CD14-positive monocyte (primary cell): ENCODE results near the gene RBM19. TPM values are rescaled to one million over a fixed set of nuclear protein-coding genes. Genes with fewer than 3 reads are reported as not detected.

Source experiments
- DNase-seq, 3 donors: peaks; one replicate each; pipeline ENCODE4 v3.0.0-alpha.2; 2011 to 2022
- H2AFZ ChIP-seq: 2 replicates; pipeline ENCODE4 v1.6.0; 2012; ENCODE audit warnings: mild to moderate bottlenecking, low read depth, low read length, inconsistent platforms; ENCODE audit not compliant: insufficient read depth, poor library complexity, severe bottlenecking
- H3K27ac ChIP-seq, 2 donors: 1 replicate in 1 of 2; 2 replicates in 1 of 2; pipeline ENCODE4 v1.5.1; 2012 to 2013; ENCODE audit warnings: low read length in 2 of 2, control low read depth in 1 of 2, inconsistent platforms in 1 of 2, low read depth in 1 of 2, mild to moderate bottlenecking in 1 of 2
- H3K27me3 ChIP-seq, 2 donors: one replicate each; pipeline versions ENCODE4 v1.6.0 to v1.6.1; 2011 to 2013; ENCODE audit warnings: low read length in 2 of 2; ENCODE audit not compliant: control insufficient read depth in 2 of 2, insufficient read depth in 2 of 2
- H3K36me3 ChIP-seq, 2 donors: replicated peaks in 1 of 2; 1 replicate in 1 of 2; 2 replicates in 1 of 2; pipeline versions ENCODE4 v1.5.1 to v1.6.1; 2012 to 2013; ENCODE audit warnings: low read length in 2 of 2, control low read depth in 1 of 2, inconsistent platforms in 1 of 2, mild to moderate bottlenecking in 1 of 2; ENCODE audit not compliant: insufficient read depth in 2 of 2, control insufficient read depth in 1 of 2
- H3K4me1 ChIP-seq, 2 donors: 1 replicate in 1 of 2; 2 replicates in 1 of 2; pipeline versions ENCODE4 v1.5.1 to v1.6.1; 2012 to 2013; ENCODE audit warnings: low read length in 2 of 2, control low read depth in 1 of 2, inconsistent platforms in 1 of 2, mild to moderate bottlenecking in 1 of 2, moderate library complexity in 1 of 2; ENCODE audit not compliant: insufficient read depth in 2 of 2, control insufficient read depth in 1 of 2
- H3K4me2 ChIP-seq: replicated peaks from 2 replicates; pipeline ENCODE3; 2012; ENCODE audit warnings: low read length, moderate library complexity, mild to moderate bottlenecking; ENCODE audit not compliant: poor library complexity, severe bottlenecking; ENCODE audit errors: extremely low read depth
- H3K4me3 ChIP-seq, 3 experiments: fragments of 200-600 bp in 1 of 3; sonication (generic) in 1 of 3; replicated peaks in 1 of 3; 1 replicate in 2 of 3; 2 replicates in 1 of 3; pipeline ENCODE4 v1.5.1; 2011 to 2013; ENCODE audit warnings: low read length in 3 of 3, mild to moderate bottlenecking in 3 of 3, control low read depth in 2 of 3, low read depth in 2 of 3, inconsistent platforms in 1 of 3, moderate library complexity in 1 of 3
- H3K79me2 ChIP-seq: 2 replicates; pipeline ENCODE4 v1.6.0; 2012; ENCODE audit warnings: mild to moderate bottlenecking, control low read depth, inconsistent platforms, low read length, moderate library complexity; ENCODE audit not compliant: insufficient read depth
- H3K9ac ChIP-seq: 2 replicates; pipeline ENCODE4 v1.6.0; 2017; ENCODE audit warnings: low read length, mild to moderate bottlenecking; ENCODE audit not compliant: insufficient read depth, poor library complexity, severe bottlenecking
- H3K9me3 ChIP-seq, 2 donors: replicated peaks in 1 of 2; 1 replicate in 1 of 2; 2 replicates in 1 of 2; pipeline versions ENCODE4 v1.5.1 to v1.6.1; 2012 to 2013; ENCODE audit warnings: low read length in 2 of 2, control low read depth in 1 of 2; ENCODE audit not compliant: control insufficient read depth in 1 of 2, insufficient read depth in 1 of 2
- H4K20me1 ChIP-seq: 2 replicates; pipeline ENCODE4 v1.6.0; 2012; ENCODE audit warnings: mild to moderate bottlenecking, low read length, control low read depth, moderate library complexity; ENCODE audit not compliant: insufficient read depth
- H3K27ac Mint-ChIP-seq, 7 donors: one replicate each; pipeline ENCODE4 v1.8.0; 2020; ENCODE audit warnings: mild to moderate bottlenecking in 7 of 7, mixed read lengths in 7 of 7, moderate library complexity in 6 of 7, inconsistent platforms in 2 of 7
- H3K27me3 Mint-ChIP-seq, 3 donors: one replicate each; pipeline ENCODE4 v1.8.0; 2021 to 2022; ENCODE audit warnings: low read depth in 3 of 3, mild to moderate bottlenecking in 3 of 3, mixed read lengths in 3 of 3, moderate library complexity in 3 of 3, inconsistent platforms in 1 of 3
- H3K36me3 Mint-ChIP-seq, 2 donors: one replicate each; pipeline ENCODE4 v1.8.0; 2020; ENCODE audit warnings: mixed read lengths in 2 of 2, inconsistent platforms in 1 of 2, mild to moderate bottlenecking in 1 of 2
- H3K4me1 Mint-ChIP-seq: one replicate; pipeline ENCODE4 v1.8.0; 2020; ENCODE audit warnings: mild to moderate bottlenecking, mixed read lengths
- H3K4me3 Mint-ChIP-seq, 2 donors: one replicate each; pipeline ENCODE4 v1.8.0; 2020; ENCODE audit warnings: mild to moderate bottlenecking in 2 of 2, mixed read lengths in 2 of 2, moderate library complexity in 1 of 2
- H3K9me3 Mint-ChIP-seq, 7 donors: one replicate each; pipeline ENCODE4 v1.8.0; 2020 to 2022; ENCODE audit warnings: mixed read lengths in 7 of 7, mild to moderate bottlenecking in 6 of 7, moderate library complexity in 6 of 7, inconsistent platforms in 2 of 7
- WGBS: methylation state at CpG from one replicate; pipeline ENCODE4 v1.1.5; 2013; ENCODE audit warnings: missing lambda C conversion rate; ENCODE audit not compliant: insufficient coverage; 5-methylcytosine and 5-hydroxymethylcytosine counted together
- intact Hi-C, 2 donors: fragments of 100-400 bp; cut with micrococcal nuclease; formaldehyde crosslinking; loops; one replicate each; pipeline versions ENCODE4 v1.15.0 to v1.15.1; 2023
- polyA plus RNA-seq, 3 donors: library from polyadenylated mRNA; depleted of rRNA in 1 of 3; unstranded in 2 of 3; stranded (reverse) in 1 of 3; fragments of 300-500 nt in 2 of 3; fragments of >200 nt in 1 of 3; fragmentation: Illumina TruSeq in 2 of 3; gene quantifications; 1 replicate in 2 of 3; 2 replicates in 1 of 3; pipeline ENCODE4 v1.2.3, GENCODE V29; 2012 to 2021
- TF ChIP-seq, protein P1 (sequence below): fragments of 200-600 bp; IDR thresholded peaks from one replicate; pipeline ENCODE4 v1.8.0; 2022; ENCODE audit warnings: antibody characterized with exemption, mild to moderate bottlenecking

The RBM19 gene
- polyA plus RNA-seq, 3 donors, result 2.1 to 30.4 (median 2.2) TPM

DNA sequence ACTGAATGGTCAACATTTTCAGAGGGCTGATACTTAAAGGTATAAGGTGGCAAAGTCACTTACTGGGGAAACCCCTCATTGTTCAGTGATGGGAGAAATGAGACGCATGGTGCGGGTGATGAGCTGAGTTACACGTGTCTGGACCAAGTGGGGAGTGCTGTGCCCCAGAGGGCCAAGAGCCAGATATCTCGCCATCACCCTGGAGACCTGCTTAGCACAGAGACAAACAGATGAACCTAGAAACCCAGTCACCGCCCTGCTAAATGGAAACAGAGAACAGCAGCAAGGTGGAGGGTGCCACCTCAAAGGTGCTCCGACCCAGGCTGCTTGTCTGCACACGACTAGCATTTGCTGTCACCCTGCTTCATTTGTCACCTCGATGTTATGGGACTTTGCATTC is 92.4 kb downstream of the RBM19 start:
- Histone ChIP-seq H3K27me3 (no peaks in the 10 kb centered on the region), H3K4me2 (no peak overlapping the region), H3K79me2 (no peaks in the 10 kb centered on the region), H3K9me3 (no peaks in the 10 kb centered on the region), H3K4me1 (no peaks in the 10 kb centered on the region), H2AFZ (no peak overlapping the region), H3K4me3 (no peak overlapping the region), H3K27ac (no peak overlapping the region), H4K20me1 (no peaks in the 10 kb centered on the region), H3K36me3 (peaks cover 3 to 25% of the 10 kb centered on the region in 2 donors), H3K9ac (no peak overlapping the region)
- intact Hi-C loops, result no loop called here
- no peak for DNase-seq
- no peak overlapping the region for H3K4me3 Mint-ChIP-seq
- 97% methylated on average over 6 of the region's 8 CpGs for WGBS
- H3K4me1 Mint-ChIP-seq, result peaks cover 3% of the 10 kb centered on the region
- H3K27me3 Mint-ChIP-seq, result no peaks in the 10 kb centered on the region
- TF ChIP-seq, protein P1, sequence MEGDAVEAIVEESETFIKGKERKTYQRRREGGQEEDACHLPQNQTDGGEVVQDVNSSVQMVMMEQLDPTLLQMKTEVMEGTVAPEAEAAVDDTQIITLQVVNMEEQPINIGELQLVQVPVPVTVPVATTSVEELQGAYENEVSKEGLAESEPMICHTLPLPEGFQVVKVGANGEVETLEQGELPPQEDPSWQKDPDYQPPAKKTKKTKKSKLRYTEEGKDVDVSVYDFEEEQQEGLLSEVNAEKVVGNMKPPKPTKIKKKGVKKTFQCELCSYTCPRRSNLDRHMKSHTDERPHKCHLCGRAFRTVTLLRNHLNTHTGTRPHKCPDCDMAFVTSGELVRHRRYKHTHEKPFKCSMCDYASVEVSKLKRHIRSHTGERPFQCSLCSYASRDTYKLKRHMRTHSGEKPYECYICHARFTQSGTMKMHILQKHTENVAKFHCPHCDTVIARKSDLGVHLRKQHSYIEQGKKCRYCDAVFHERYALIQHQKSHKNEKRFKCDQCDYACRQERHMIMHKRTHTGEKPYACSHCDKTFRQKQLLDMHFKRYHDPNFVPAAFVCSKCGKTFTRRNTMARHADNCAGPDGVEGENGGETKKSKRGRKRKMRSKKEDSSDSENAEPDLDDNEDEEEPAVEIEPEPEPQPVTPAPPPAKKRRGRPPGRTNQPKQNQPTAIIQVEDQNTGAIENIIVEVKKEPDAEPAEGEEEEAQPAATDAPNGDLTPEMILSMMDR, result no peak
- H3K36me3 Mint-ChIP-seq, result peaks cover 31 to 44% of the 10 kb centered on the region in 2 donors
- H3K27ac Mint-ChIP-seq, result no peak overlapping the region
- peaks cover 0 to 2% (median 0%) of the 10 kb centered on the region in 7 donors for H3K9me3 Mint-ChIP-seq

DNA sequence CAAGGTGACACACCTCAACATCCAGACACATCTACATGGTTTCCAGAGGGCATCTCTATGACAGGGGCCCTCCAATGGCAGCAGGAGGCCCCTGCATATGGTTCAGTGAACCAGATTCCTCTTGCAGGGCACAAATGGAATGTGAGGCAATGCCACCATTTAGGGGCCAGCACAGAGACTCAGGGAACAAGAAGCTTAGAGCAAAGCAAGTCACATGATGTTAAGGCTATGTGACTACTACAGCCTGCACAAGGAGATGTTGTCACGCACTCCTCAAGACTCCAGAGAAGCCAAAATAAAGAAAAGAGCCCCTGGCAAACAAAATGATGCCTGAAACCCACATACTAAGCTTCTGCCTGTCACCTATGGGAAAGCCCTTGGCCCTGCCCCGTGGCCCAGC is 95.2 kb downstream of the RBM19 start:
- H3K4me1 Mint-ChIP-seq, result peaks cover 1% of the 10 kb centered on the region

More for the DNA sequence above, 95.2 kb downstream of the RBM19 start:
- WGBS, result 100% methylated on average over 1 of the region's 2 CpGs
- Mint-ChIP-seq H3K27ac (no peak overlapping the region), H3K9me3 (peaks cover 0 to 2% (median 0%) of the 10 kb centered on the region in 7 donors), H3K4me3 (no peak overlapping the region), H3K36me3 (peaks cover 27 to 29% of the 10 kb centered on the region in 2 donors), H3K27me3 (no peaks in the 10 kb centered on the region)
- no peak overlapping the region for H3K4me3 ChIP-seq
- H3K36me3 ChIP-seq, result peaks cover 3 to 8% of the 10 kb centered on the region in 2 donors
- H3K4me2 ChIP-seq, result no peak overlapping the region
- no peaks in the 10 kb centered on the region for H3K4me1 ChIP-seq
- no peak overlapping the region for H2AFZ ChIP-seq
- H3K9ac ChIP-seq, result no peak overlapping the region
- H3K9me3 ChIP-seq, result no peaks in the 10 kb centered on the region
- H3K27ac ChIP-seq, result no peak overlapping the region
- H3K27me3 ChIP-seq, result no peaks in the 10 kb centered on the region
- no peaks in the 10 kb centered on the region for H3K79me2 ChIP-seq
- TF ChIP-seq, protein P1, result no peak
- no peaks in the 10 kb centered on the region for H4K20me1 ChIP-seq
- intact Hi-C loops, result no loop called here
- no peak for DNase-seq
